A549 (cell line): Measurements from ENCODE around the gene B3GNT5. TPM values are rescaled to one million over a fixed set of nuclear protein-coding genes. Genes with fewer than 3 reads are reported as not detected.

Experiments used
- ATAC-seq, 2 experiments: fragments of 200-7000 bp in 1 of 2; fragments of >200 bp in 1 of 2; cut with Nextera tagmentation in 1 of 2; cut with Tn5 transposase in 1 of 2; 3 replicates each; pipeline versions ENCODE4 v1.8.0 to v1.9.1; 2018 to 2020; ENCODE audit warnings: mild to moderate bottlenecking in 1 of 2, moderate library complexity in 1 of 2
- CTCF ChIA-PET: fragments of 300-600 bp; sonication (Branson Sonifier 250); formaldehyde crosslinking; extraction: SDS; loops from one replicate; lab custom pipeline; 2021; ENCODE audit warnings: antibody characterized with exemption, inconsistent platforms; lab: Yijun Ruan, JAX
- POLR2A ChIA-PET: fragments of 350-600 bp; formaldehyde crosslinking; extraction: SDS; loops from one replicate; lab custom pipeline; 2021; ENCODE audit warnings: antibody characterized with exemption, inconsistent platforms; lab: Yijun Ruan, JAX
- DNase-seq, 2 experiments: peaks; one replicate each; pipeline versions ENCODE4 v3.0.0 to v3.0.0-alpha.2; 2011 to 2016; ENCODE audit warnings: low read depth in 1 of 2, low spot score in 1 of 2
- FAIRE-seq: peaks from 2 replicates; lab custom pipeline; 2011; peaks lifted over from hg19 to GRCh38; lab: Jason Lieb, UNC
- H3K27ac ChIP-seq, 2 experiments: fragments of >200 bp; sonication (Bioruptor Twin); formaldehyde crosslinking; 3 replicates each; pipeline ENCODE4 v1.5.1; 2016 to 2017
- H3K4me1 ChIP-seq: fragments of >200 bp; sonication (Bioruptor Twin); formaldehyde crosslinking; 3 replicates; pipeline ENCODE4 v1.6.1; 2016
- H3K4me2 ChIP-seq: fragments of >200 bp; sonication (Bioruptor Twin); formaldehyde crosslinking; 3 replicates; pipeline ENCODE4 v1.6.1; 2016
- H3K4me3 ChIP-seq: fragments of >200 bp; sonication (Bioruptor Twin); formaldehyde crosslinking; 3 replicates; pipeline ENCODE4 v1.5.1; 2016
- H3K9me3 ChIP-seq: fragments of >200 bp; sonication (Bioruptor Twin); formaldehyde crosslinking; 3 replicates; pipeline ENCODE4 v1.6.1; 2016
- BCL3 ChIP-seq: fragments of >200 bp; sonication (Bioruptor Twin); formaldehyde crosslinking; IDR thresholded peaks from 3 replicates; pipeline ENCODE4 v1.6.1; 2016
- CBX2 ChIP-seq: fragments of 200-600 bp; sonication (generic); IDR thresholded peaks from 2 replicates; pipeline ENCODE4 v1.6.1; 2016; ENCODE audit warnings: low read depth, mild to moderate bottlenecking, borderline replicate concordance
- CEBPB ChIP-seq, 2 experiments: fragments of >200 bp in 1 of 2; sonication (Bioruptor Twin) in 1 of 2; formaldehyde crosslinking in 1 of 2; IDR thresholded peaks; 2 replicates each; pipeline ENCODE4 v1.6.1; 2012 to 2016
- CHD4 ChIP-seq: fragments of 200-600 bp; sonication (generic); IDR thresholded peaks from 2 replicates; pipeline ENCODE4 v1.6.1; 2016; ENCODE audit warnings: antibody characterized with exemption, mild to moderate bottlenecking, borderline replicate concordance
- E2F6 ChIP-seq: IDR thresholded peaks from 2 replicates; pipeline ENCODE4 v1.6.1; 2012; ENCODE audit warnings: low read depth, borderline replicate concordance
- EHF ChIP-seq: fragments of 250-450 bp; sonication (Bioruptor Pico); IDR thresholded peaks from 2 replicates; pipeline ENCODE4 v1.5.0; 2020; ENCODE audit warnings: mild to moderate bottlenecking
- EHMT2 ChIP-seq: fragments of 200-600 bp; sonication (generic); IDR thresholded peaks from 2 replicates; pipeline ENCODE4 v1.6.1; 2016; ENCODE audit warnings: antibody characterized with exemption, low read depth, mild to moderate bottlenecking, moderate library complexity
- FOSB ChIP-seq: fragments of 250-450 bp; sonication (Bioruptor Pico); IDR thresholded peaks from 2 replicates; pipeline ENCODE4 v1.5.0; 2020; ENCODE audit warnings: mild to moderate bottlenecking, moderate library complexity
- FOXS1 ChIP-seq: fragments of 250-450 bp; sonication (Bioruptor Pico); IDR thresholded peaks from 2 replicates; pipeline ENCODE4 v1.5.0; 2020; ENCODE audit warnings: mild to moderate bottlenecking, moderate library complexity
- HEYL ChIP-seq: fragments of 250-450 bp; sonication (Bioruptor Pico); IDR thresholded peaks from 2 replicates; pipeline ENCODE4 v1.8.0; 2021; ENCODE audit warnings: mild to moderate bottlenecking, moderate library complexity
- HMGXB4 ChIP-seq: fragments of 250-450 bp; sonication (Bioruptor Pico); IDR thresholded peaks from 2 replicates; pipeline ENCODE4 v1.5.0; 2021; ENCODE audit warnings: mild to moderate bottlenecking, moderate library complexity, borderline replicate concordance
- HOXA7 ChIP-seq: fragments of 250-450 bp; sonication (Bioruptor Pico); IDR thresholded peaks from 2 replicates; pipeline ENCODE4 v1.5.0; 2020; ENCODE audit warnings: mild to moderate bottlenecking, moderate library complexity
- HOXB13 ChIP-seq: fragments of 250-450 bp; sonication (Bioruptor Pico); IDR thresholded peaks from 2 replicates; pipeline ENCODE4 v1.5.0; 2020; ENCODE audit warnings: low read depth, mild to moderate bottlenecking, moderate library complexity
- JUN ChIP-seq, 2 experiments: fragments of >200 bp; sonication (Bioruptor Twin); formaldehyde crosslinking; IDR thresholded peaks; 2 replicates in 1 of 2; 3 replicates in 1 of 2; pipeline ENCODE4 v1.6.1; 2016 to 2017
- JUNB ChIP-seq: fragments of >200 bp; sonication (Bioruptor Twin); formaldehyde crosslinking; IDR thresholded peaks from 2 replicates; pipeline ENCODE4 v1.6.1; 2016
- KDM1A ChIP-seq: fragments of 200-600 bp; sonication (generic); IDR thresholded peaks from 2 replicates; pipeline ENCODE4 v1.6.1; 2016; ENCODE audit warnings: low read depth, mild to moderate bottlenecking
- KDM5A ChIP-seq: fragments of 200-600 bp; sonication (generic); IDR thresholded peaks from 2 replicates; pipeline ENCODE4 v1.6.1; 2016; ENCODE audit warnings: antibody characterized with exemption, mild to moderate bottlenecking
- MAFK ChIP-seq: fragments of 450-650 bp; IDR thresholded peaks from 2 replicates; pipeline ENCODE4 v1.6.1; 2014; ENCODE audit not compliant: partially characterized antibody
- MYC ChIP-seq: IDR thresholded peaks from 2 replicates; pipeline ENCODE4 v1.6.1; 2012; ENCODE audit warnings: mild to moderate bottlenecking, inconsistent platforms, low read length, improper control_type of control experiment, borderline replicate concordance
- NFE2L2 ChIP-seq: fragments of 150-350 bp; conservative IDR thresholded peaks from 2 replicates; pipeline ENCODE4 v1.6.1; 2014; ENCODE audit warnings: low read length
- PHF8 ChIP-seq: fragments of 200-600 bp; sonication (generic); IDR thresholded peaks from 2 replicates; pipeline ENCODE4 v1.6.1; 2016; ENCODE audit warnings: low read depth, mild to moderate bottlenecking, antibody characterized with exemption, moderate library complexity, borderline replicate concordance
- POLR2A ChIP-seq: IDR thresholded peaks from 2 replicates; pipeline ENCODE4 v1.6.1; 2012; ENCODE audit warnings: mild to moderate bottlenecking, low read length
- POLR2AphosphoS2 ChIP-seq: conservative IDR thresholded peaks from 2 replicates; pipeline ENCODE4 v1.6.1; 2012; ENCODE audit warnings: low read length, improper control_type of control experiment, inconsistent platforms
- RCOR1 ChIP-seq: fragments of 150-350 bp; IDR thresholded peaks from 2 replicates; pipeline ENCODE4 v1.6.1; 2014; ENCODE audit warnings: antibody characterized with exemption, low read length, low read depth
- RNF2 ChIP-seq: fragments of 200-600 bp; sonication (generic); IDR thresholded peaks from 2 replicates; pipeline ENCODE4 v1.6.1; 2016; ENCODE audit warnings: low read depth, mild to moderate bottlenecking, antibody characterized with exemption, moderate library complexity, borderline replicate concordance
- TP53 ChIP-seq: fragments of 250-450 bp; sonication (Bioruptor Pico); IDR thresholded peaks from 2 replicates; pipeline ENCODE4 v1.5.0; 2021; ENCODE audit warnings: mild to moderate bottlenecking, moderate library complexity
- USF2 ChIP-seq: fragments of 450-650 bp; IDR thresholded peaks from 2 replicates; pipeline ENCODE4 v1.6.1; 2014; ENCODE audit warnings: antibody characterized with exemption
- ZC3H11A ChIP-seq: fragments of 450-650 bp; IDR thresholded peaks from 2 replicates; pipeline ENCODE4 v1.6.1; 2014; ENCODE audit warnings: antibody characterized with exemption, mild to moderate bottlenecking
- ZFP36 ChIP-seq: fragments of 450-650 bp; IDR thresholded peaks from 2 replicates; pipeline ENCODE4 v1.6.1; 2014; ENCODE audit warnings: borderline replicate concordance; ENCODE audit not compliant: partially characterized antibody
- ZSCAN20 ChIP-seq: fragments of 250-450 bp; sonication (Bioruptor Pico); IDR thresholded peaks from 2 replicates; pipeline ENCODE4 v1.8.0; 2022; ENCODE audit warnings: mild to moderate bottlenecking, moderate library complexity
- WGBS: methylation state at CpG from one replicate; pipeline ENCODE4 v1.1.6; 2017; ENCODE audit errors: missing lambda C conversion rate; 5-methylcytosine and 5-hydroxymethylcytosine counted together
- polyA plus RNA-seq, 4 experiments: library from polyadenylated mRNA; depleted of rRNA in 3 of 4; stranded (reverse); fragments of >200 nt; fragmentation: RNase III in 1 of 4; extraction: RNeasy Plus Mini Kit Qiagen cat#74134 plus additional on column Dnase treatment in 1 of 4; gene quantifications; 2 replicates in 3 of 4; 3 replicates in 1 of 4; pipeline ENCODE4 v1.2.3, GENCODE V29; 2011 to 2017

The B3GNT5 gene
- polyA plus RNA-seq, 2 of the 4 experiments (the other 2 are of a cell fraction) = 4.7 to 11.7 TPM

- no peaks in the 10 kb centered on the region for H3K9me3 ChIP-seq
- TF ChIP-seq PHF8 (no peak), KDM1A (no peak), EHF (CRISPR knock-in tag) (no peak), FOSB (CRISPR knock-in tag) (no peak), JUNB (no peak), CBX2 (no peak)
- ChIA-PET CTCF (interaction anchor here (1.5 kb wide), 1 partner anchor 34 kb away, joined by 4 read pairs; no protein-coding TSS in a partner anchor), POLR2A (no interaction called here)
- no peak overlapping the region for H3K27ac ChIP-seq
- H3K4me1 ChIP-seq = no peaks in the 10 kb centered on the region
- ATAC-seq (no peak), FAIRE-seq (no peak), DNase-seq (no peak)
- no peak overlapping the region for H3K4me3 ChIP-seq
- WGBS = 58% methylated on average over 2 of the region's 2 CpGs
- H3K4me2 ChIP-seq = no peak overlapping the region
These were observed 34.2 kb upstream of the B3GNT5 start for GRCh38 chr3:183218826-183219225.

- 57% methylated on average over 5 of the region's 5 CpGs for WGBS
- Histone ChIP-seq H3K4me3 (no peak overlapping the region), H3K27ac (no peak overlapping the region), H3K4me1 (no peaks in the 10 kb centered on the region), H3K4me2 (no peak overlapping the region), H3K9me3 (no peaks in the 10 kb centered on the region)
- ChIA-PET CTCF (interaction anchor here (1.5 to 2.6 kb wide), 2 partner anchors 36 to 166 kb away, joined by 4 to 11 read pairs; no protein-coding TSS in a partner anchor), POLR2A (interaction anchor here (0.5 kb wide), 1 partner anchor 18 kb away, joined by 3 read pairs; no protein-coding TSS in a partner anchor)
- ATAC-seq (no peak), DNase-seq (no peak), FAIRE-seq (no peak)
- TF ChIP-seq HEYL (no peak), POLR2A (no peak), FOXS1 (no peak), TP53 (CRISPR knock-in tag) (no peak), BCL3 (no peak), NFE2L2 (no peak), E2F6 (no peak), HMGXB4 (CRISPR knock-in tag) (no peak), CBX2 (no peak), MAFK (no peak), HOXB13 (CRISPR knock-in tag) (no peak), MYC (no peak)
These were observed 32.2 kb upstream of the B3GNT5 start for GRCh38 chr3:183220828-183221227.

GRCh38 chr3:183222631-183223235 is 30.3 kb upstream of the B3GNT5 start:
- H3K27ac ChIP-seq = no peak overlapping the region
- no peak overlapping the region for H3K4me3 ChIP-seq
- FAIRE-seq (no peak), DNase-seq (no peak), ATAC-seq (no peak)
- ChIA-PET POLR2A (no interaction called here), CTCF (interaction anchor here (0.6 to 2.6 kb wide), 2 partner anchors 11 to 38 kb away, joined by 3 to 11 read pairs; no protein-coding TSS in a partner anchor)
- TF ChIP-seq NFE2L2 (no peak), JUN (IDR thresholded peaks at IDR 0.05) (no peak), HOXA7 (CRISPR knock-in tag) (no peak), KDM5A (no peak), POLR2AphosphoS2 (no peak), EHMT2 (no peak), MYC (no peak), CEBPB (IDR thresholded peaks at IDR 0.05) (no peak), EHF (CRISPR knock-in tag) (no peak), ZSCAN20 (no peak), FOSB (CRISPR knock-in tag) (no peak), RCOR1 (no peak), HOXB13 (CRISPR knock-in tag) (no peak), USF2 (no peak), RNF2 (no peak), ZC3H11A (no peak), ZFP36 (no peak), PHF8 (no peak), CHD4 (no peak)
- no peaks in the 10 kb centered on the region for H3K4me1 ChIP-seq
- no peak overlapping the region for H3K4me2 ChIP-seq
- WGBS = 81% methylated on average over 3 of the region's 3 CpGs
- no peaks in the 10 kb centered on the region for H3K9me3 ChIP-seq
